ENCODE results near the gene PER2. TPM values are rescaled to one million over a fixed set of nuclear protein-coding genes. Genes with fewer than 3 reads are reported as not detected.

Gene PER2
- total and polyA plus RNA-seq, 10 of the 15 experiments (the other 5 are each of a cell fraction or from before 2014, with no cell fraction given) = 1.5 to 15.1 (median 4.6) TPM

DNA sequence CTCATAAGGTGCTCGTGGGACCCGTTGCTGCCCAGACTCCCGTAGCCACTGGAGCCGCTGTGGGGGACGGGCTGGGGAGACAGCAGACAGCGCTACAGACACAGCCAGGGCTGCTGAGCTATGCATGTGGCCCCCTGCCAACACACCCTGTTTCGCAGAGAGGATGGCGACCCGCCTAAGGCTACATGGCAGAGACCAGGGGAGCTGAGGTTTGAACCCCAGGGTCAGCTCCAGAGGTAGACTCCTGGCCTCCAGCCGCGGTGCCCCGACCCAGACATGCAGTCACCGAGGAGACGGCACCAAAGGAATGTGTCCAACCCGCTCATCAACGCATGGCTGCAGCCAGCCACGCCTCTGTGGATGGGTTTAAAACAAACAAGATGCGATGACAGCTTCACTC, 27.5 kb downstream of the PER2 start (continued):
- TF ChIP-seq, protein P1, sequence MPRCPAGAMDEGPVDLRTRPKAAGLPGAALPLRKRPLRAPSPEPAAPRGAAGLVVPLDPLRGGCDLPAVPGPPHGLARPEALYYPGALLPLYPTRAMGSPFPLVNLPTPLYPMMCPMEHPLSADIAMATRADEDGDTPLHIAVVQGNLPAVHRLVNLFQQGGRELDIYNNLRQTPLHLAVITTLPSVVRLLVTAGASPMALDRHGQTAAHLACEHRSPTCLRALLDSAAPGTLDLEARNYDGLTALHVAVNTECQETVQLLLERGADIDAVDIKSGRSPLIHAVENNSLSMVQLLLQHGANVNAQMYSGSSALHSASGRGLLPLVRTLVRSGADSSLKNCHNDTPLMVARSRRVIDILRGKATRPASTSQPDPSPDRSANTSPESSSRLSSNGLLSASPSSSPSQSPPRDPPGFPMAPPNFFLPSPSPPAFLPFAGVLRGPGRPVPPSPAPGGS (IDR thresholded peaks at IDR 0.05; ENCODE audit: borderline replicate concordance, insufficient read depth, low read depth, low read length, poor library complexity, severe bottlenecking) = no peak

DNA sequence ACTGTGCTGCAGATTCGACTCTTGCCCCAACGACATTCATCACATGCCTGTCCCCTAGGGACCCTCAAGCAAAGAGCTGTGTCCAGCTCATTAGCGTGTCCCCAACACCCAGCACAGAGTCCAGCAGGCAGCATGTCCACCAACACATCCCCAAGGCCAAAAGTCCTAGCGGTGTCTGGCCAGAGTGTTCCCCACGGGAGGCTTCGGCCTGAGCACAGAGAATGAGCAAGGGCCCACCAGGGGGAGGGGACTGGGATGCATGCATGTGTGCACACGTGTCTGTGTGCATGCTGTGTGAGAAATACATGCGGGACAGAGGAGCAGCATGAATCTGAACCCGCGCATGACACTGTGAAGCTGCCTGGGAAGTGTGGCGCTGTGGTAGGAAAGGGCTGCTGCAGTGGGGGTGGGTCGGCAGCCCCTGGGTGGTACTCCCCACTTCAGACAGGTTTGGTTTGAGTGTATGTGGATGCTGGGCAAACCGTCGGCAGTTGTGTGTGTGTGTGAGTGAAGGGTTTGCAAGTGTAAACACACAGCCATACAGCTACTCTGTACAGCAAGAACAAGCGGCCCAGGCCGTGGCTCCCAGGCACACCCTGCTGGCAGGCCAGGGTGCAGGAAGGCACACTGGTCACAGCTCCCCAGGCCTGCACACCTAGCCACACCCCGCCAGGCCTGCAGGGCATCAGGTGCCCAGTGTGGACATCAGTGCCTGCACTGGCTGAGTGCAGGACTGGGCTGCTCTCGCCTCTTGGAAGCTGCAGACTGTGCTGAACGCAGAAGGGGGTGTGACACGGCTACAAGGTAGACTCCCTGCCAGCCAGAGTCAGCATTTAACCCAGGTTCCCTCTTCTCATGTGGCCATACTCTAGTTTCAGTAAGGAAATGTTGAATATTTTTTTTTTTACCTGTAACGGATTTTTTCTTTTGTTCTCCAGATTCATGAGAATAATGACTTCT, 29.1 kb downstream of the PER2 start:
- intact Hi-C loops (cut with micrococcal nuclease; ENCODE audit: unreplicated experiment) (loop anchor here (5.0 kb wide), 1 partner anchor 402 kb away; the partner anchor contains the start of gene RAMP1), in situ Hi-C loops (cut with MboI) (loop anchor here (5.0 kb wide), 1 partner anchor 402 kb away; the partner anchor contains the start of gene RAMP1)
- H3K4me2 ChIP-seq (ENCODE audit: control insufficient read depth, insufficient read depth) = no peak overlapping the region
- no peaks in the 10 kb centered on the region for H3K79me2 ChIP-seq (ENCODE audit: control insufficient read depth, insufficient read depth, low read length)
- no peak overlapping the region for H3K4me3 ChIP-seq
- H3K27ac ChIP-seq (ENCODE audit: control insufficient read depth, insufficient read depth) = no peak overlapping the region
- H4K20me1 ChIP-seq (ENCODE audit: control insufficient read depth, insufficient read depth) = no peaks in the 10 kb centered on the region
- CTCF ChIA-PET = interaction anchor here (0.7 to 0.8 kb wide), 2 partner anchors 87 to 401 kb away, joined by 3 read pairs; no protein-coding TSS in a partner anchor
- SMC1A ChIA-PET (ENCODE audit: uncharacterized antibody, unreplicated experiment) = interaction anchor here (1.5 kb wide), 1 partner anchor 291 kb away, joined by 3 read pairs; no protein-coding TSS in a partner anchor
- POLR2A ChIA-PET = no interaction called here
- DNase-seq (ENCODE audit: low read depth, low spot score) (no peak), ATAC-seq (no peak), FAIRE-seq (no peak)
- H3K36me3 ChIP-seq (ENCODE audit: control insufficient read depth in 2 of 2, insufficient read depth in 2 of 2, low read length in 1 of 2) = peaks cover 11 to 23% of the 10 kb centered on the region in 2 experiments
- RAD21 ChIA-PET (ENCODE audit: unreplicated experiment) = interaction anchor here (1.1 to 1.3 kb wide), 2 partner anchors 151 to 226 kb away, joined by 3 read pairs; no protein-coding TSS in a partner anchor
- no TSS peak for BruUV-seq (replicated peaks)
- no peak overlapping the region for H3K9ac ChIP-seq (ENCODE audit: control insufficient read depth, insufficient read depth, low read length)
- H2AFZ ChIP-seq (ENCODE audit: control insufficient read depth, low read depth, low read length) = no peak overlapping the region
- 87% methylated on average over 21 of the region's 21 CpGs for WGBS (ENCODE audit: insufficient coverage, insufficient replicate concordance, low lambda C conversion rate, missing lambda C conversion rate)
- H3K9me3 ChIP-seq (replicated peaks; ENCODE audit: control insufficient read depth, insufficient read depth, low read length) = no peaks in the 10 kb centered on the region
- H3K4me1 ChIP-seq (ENCODE audit: control insufficient read depth, insufficient read depth, low read length) = no peaks in the 10 kb centered on the region
- H3K27me3 ChIP-seq (replicated peaks in 1 of 2; ENCODE audit: control insufficient read depth in 2 of 2, insufficient read depth in 2 of 2, low read length in 1 of 2) = no peaks in the 10 kb centered on the region
- TF ChIP-seq, protein P2, sequence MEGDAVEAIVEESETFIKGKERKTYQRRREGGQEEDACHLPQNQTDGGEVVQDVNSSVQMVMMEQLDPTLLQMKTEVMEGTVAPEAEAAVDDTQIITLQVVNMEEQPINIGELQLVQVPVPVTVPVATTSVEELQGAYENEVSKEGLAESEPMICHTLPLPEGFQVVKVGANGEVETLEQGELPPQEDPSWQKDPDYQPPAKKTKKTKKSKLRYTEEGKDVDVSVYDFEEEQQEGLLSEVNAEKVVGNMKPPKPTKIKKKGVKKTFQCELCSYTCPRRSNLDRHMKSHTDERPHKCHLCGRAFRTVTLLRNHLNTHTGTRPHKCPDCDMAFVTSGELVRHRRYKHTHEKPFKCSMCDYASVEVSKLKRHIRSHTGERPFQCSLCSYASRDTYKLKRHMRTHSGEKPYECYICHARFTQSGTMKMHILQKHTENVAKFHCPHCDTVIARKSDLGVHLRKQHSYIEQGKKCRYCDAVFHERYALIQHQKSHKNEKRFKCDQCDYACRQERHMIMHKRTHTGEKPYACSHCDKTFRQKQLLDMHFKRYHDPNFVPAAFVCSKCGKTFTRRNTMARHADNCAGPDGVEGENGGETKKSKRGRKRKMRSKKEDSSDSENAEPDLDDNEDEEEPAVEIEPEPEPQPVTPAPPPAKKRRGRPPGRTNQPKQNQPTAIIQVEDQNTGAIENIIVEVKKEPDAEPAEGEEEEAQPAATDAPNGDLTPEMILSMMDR (IDR thresholded peaks at IDR 0.05 in 2 of 3, conservative IDR thresholded peaks at IDR 0.05 in 1 of 3; ENCODE audit: control insufficient read depth in 2 of 3, extremely low read depth in 1 of 3, insufficient read depth in 1 of 3, low read depth in 3 of 3, low read length in 3 of 3) = peak in 2 of 3 experiments; percentile 15 to 19; a peak in 1 of 6 replicates
- no peak for TF ChIP-seq POLR2A (IDR thresholded peaks at IDR 0.05; ENCODE audit: low read depth, low read length)

Data from GM12878 (cell line).